B cell (primary cell): ENCODE measurements around the gene CD19. TPM values are rescaled to one million over a fixed set of nuclear protein-coding genes. Genes with fewer than 3 reads are reported as not detected.

Experiments
- ATAC-seq: fragments of 200-7000 bp; cut with Tn5 transposase; one replicate; pipeline ENCODE4 v1.10.0; 2021; ENCODE audit warnings: low read depth, mild to moderate bottlenecking, moderate number of reproducible peaks, moderate library complexity
- CTCF ChIA-PET: fragments of 350-600 bp; sonication (Branson Sonifier 250); formaldehyde crosslinking; loops from one replicate; lab custom pipeline; 2021; ENCODE audit warnings: antibody characterized with exemption, inconsistent platforms; lab: Charles Lee
- POLR2A ChIA-PET: fragments of 350-600 bp; sonication (Branson Sonifier 250); formaldehyde crosslinking; loops from one replicate; lab custom pipeline; 2021; ENCODE audit warnings: antibody characterized with exemption; lab: Charles Lee
- DNase-seq: peaks from one replicate; pipeline ENCODE4 v3.0.0; 2013
- H2AFZ ChIP-seq: 2 replicates; pipeline ENCODE4 v1.6.1; 2012; ENCODE audit warnings: mild to moderate bottlenecking, low read depth, low read length; ENCODE audit not compliant: insufficient read depth, poor library complexity, severe bottlenecking
- H3K27ac ChIP-seq, 2 donors: 1 replicate in 1 of 2; 2 replicates in 1 of 2; pipeline ENCODE4 v1.5.1; 2012 to 2013; ENCODE audit warnings: low read length in 2 of 2, mild to moderate bottlenecking in 2 of 2, moderate library complexity in 1 of 2
- H3K27me3 ChIP-seq, 4 experiments: fragments of 200-600 bp in 1 of 4; sonication (generic) in 1 of 4; replicated peaks in 1 of 4; 1 replicate in 2 of 4; 2 replicates in 2 of 4; pipeline versions ENCODE4 v1.6.1 to v1.7.0; 2013 to 2016; ENCODE audit warnings: low read length in 3 of 4, mild to moderate bottlenecking in 2 of 4, mixed read lengths in 1 of 4, moderate library complexity in 1 of 4; ENCODE audit not compliant: insufficient read depth in 4 of 4, control insufficient read depth in 3 of 4; ENCODE audit errors: control extremely low read depth in 1 of 4
- H3K36me3 ChIP-seq, 2 experiments: replicated peaks in 1 of 2; 1 replicate in 1 of 2; 2 replicates in 1 of 2; pipeline versions ENCODE4 v1.6.1 to v1.7.1; 2013; ENCODE audit warnings: low read length in 1 of 2; ENCODE audit not compliant: insufficient read depth in 2 of 2, control insufficient read depth in 1 of 2; ENCODE audit errors: control extremely low read depth in 1 of 2, extremely low read depth in 1 of 2
- H3K4me1 ChIP-seq, 2 donors: fragments of 200-600 bp in 1 of 2; sonication (generic) in 1 of 2; 1 replicate in 1 of 2; 2 replicates in 1 of 2; pipeline versions ENCODE4 v1.5.1 to v1.6.1; 2013 to 2017; ENCODE audit warnings: low read length in 2 of 2; ENCODE audit not compliant: control insufficient read depth in 2 of 2, insufficient read depth in 2 of 2
- H3K4me2 ChIP-seq: replicated peaks from 2 replicates; pipeline ENCODE3; 2012; ENCODE audit warnings: mild to moderate bottlenecking, low read depth, low read length; ENCODE audit not compliant: poor library complexity, severe bottlenecking
- H3K4me3 ChIP-seq, 5 experiments: fragments of 200-600 bp in 1 of 5; sonication (generic) in 1 of 5; 1 replicate in 3 of 5; 2 replicates in 2 of 5; pipeline versions ENCODE4 v1.5.1 to v1.7.0; 2011 to 2016; ENCODE audit warnings: low read length in 4 of 5, mild to moderate bottlenecking in 4 of 5, low read depth in 2 of 5, control low read depth in 1 of 5, moderate library complexity in 1 of 5; ENCODE audit not compliant: insufficient read depth in 1 of 5; ENCODE audit errors: control extremely low read depth in 1 of 5, extremely low read depth in 1 of 5
- H3K79me2 ChIP-seq: fragments of 200-600 bp; sonication (generic); one replicate; pipeline ENCODE4 v1.6.0; 2016; ENCODE audit warnings: low read length; ENCODE audit not compliant: control insufficient read depth, insufficient read depth
- H3K9ac ChIP-seq: fragments of 200-600 bp; sonication (generic); 2 replicates; pipeline ENCODE4 v1.6.1; 2017; ENCODE audit warnings: mild to moderate bottlenecking, low read length, moderate library complexity
- H3K9me3 ChIP-seq, 3 donors: one replicate each; pipeline versions ENCODE4 v1.6.1 to v1.7.1; 2013; ENCODE audit warnings: low read length in 2 of 3; ENCODE audit not compliant: control insufficient read depth in 2 of 3, insufficient read depth in 1 of 3; ENCODE audit errors: control extremely low read depth in 1 of 3
- H4K20me1 ChIP-seq: 2 replicates; pipeline ENCODE4 v1.6.0; 2012; ENCODE audit warnings: mild to moderate bottlenecking, low read length; ENCODE audit not compliant: insufficient read depth, control insufficient read depth, poor library complexity, severe bottlenecking
- H3K27ac Mint-ChIP-seq: one replicate; pipeline ENCODE4 v1.8.0; 2021; ENCODE audit warnings: mixed read lengths
- H3K27me3 Mint-ChIP-seq: one replicate; pipeline ENCODE4 v1.8.0; 2021; ENCODE audit warnings: mixed read lengths
- H3K4me1 Mint-ChIP-seq: one replicate; pipeline ENCODE4 v1.8.0; 2021; ENCODE audit warnings: mixed read lengths
- H3K4me3 Mint-ChIP-seq: one replicate; pipeline ENCODE4 v1.8.0; 2021; ENCODE audit warnings: mixed read lengths
- H3K9me3 Mint-ChIP-seq: one replicate; pipeline ENCODE4 v1.8.0; 2022; ENCODE audit warnings: mixed read lengths; ENCODE audit not compliant: insufficient read depth
- EZH2 ChIP-seq: IDR thresholded peaks from 2 replicates; pipeline ENCODE4 v1.6.1; 2012; ENCODE audit warnings: borderline replicate concordance, low read depth, mild to moderate bottlenecking, moderate library complexity, low read length; ENCODE audit not compliant: insufficient read depth, poor library complexity, severe bottlenecking
- WGBS: methylation state at CpG from one replicate; pipeline ENCODE4 v1.1.5; 2013; ENCODE audit warnings: missing lambda C conversion rate; ENCODE audit not compliant: insufficient coverage; 5-methylcytosine and 5-hydroxymethylcytosine counted together
- intact Hi-C: fragments of 100-400 bp; cut with micrococcal nuclease; formaldehyde crosslinking; loops from one replicate; pipeline ENCODE4 v1.10.0; 2022
- polyA plus RNA-seq: library from polyadenylated mRNA; depleted of rRNA; stranded (reverse); fragments of >200 nt; gene quantifications from 2 replicates; pipeline ENCODE4 v1.2.3, GENCODE V29; 2012
- total RNA-seq, 2 donors: library from RNA; stranded (reverse); fragments of 120-200 nt in 1 of 2; gene quantifications; 1 replicate in 1 of 2; 2 replicates in 1 of 2; pipeline versions ENCODE4 v1.2.3 to v1.2.4, GENCODE V29; 2013 to 2022
- TF ChIP-seq, protein P1 (sequence below): fragments of 200-600 bp; IDR thresholded peaks from one replicate; pipeline ENCODE4 v1.8.0; 2022; ENCODE audit warnings: antibody characterized with exemption, mild to moderate bottlenecking

The CD19 gene
- total and polyA plus RNA-seq, 2 donors (not counting 1 experiment from before 2014, with no cell fraction given) = 306 to 478 TPM

DNA sequence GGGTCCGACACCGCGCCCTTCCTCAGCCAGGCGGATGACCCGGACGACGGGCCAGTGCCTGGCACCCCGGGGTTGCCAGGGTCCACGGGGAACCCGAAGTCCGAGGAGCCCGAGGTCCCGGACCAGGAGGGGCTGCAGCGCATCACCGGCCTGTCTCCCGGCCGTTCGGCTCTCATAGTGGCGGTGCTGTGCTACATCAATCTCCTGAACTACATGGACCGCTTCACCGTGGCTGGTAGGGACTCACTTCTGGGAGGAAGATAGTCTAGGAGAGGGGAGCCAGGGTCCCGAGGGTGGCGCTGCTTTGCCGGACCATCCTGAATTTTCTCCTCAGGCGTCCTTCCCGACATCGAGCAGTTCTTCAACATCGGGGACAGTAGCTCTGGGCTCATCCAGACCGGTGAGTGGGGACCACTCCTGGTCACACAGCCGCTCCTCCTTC, 43.4 kb downstream of the CD19 start:
- H3K4me3 ChIP-seq = peak overlapping the region; percentile 49 to 95 (median 83)
- peak overlapping the region in 1 of 2 donors; percentile 90 for H3K27ac ChIP-seq
- whole genome bisulfite sequencing = 8% methylated on average over 29 of the region's 30 CpGs

More for the DNA sequence above, 43.4 kb downstream of the CD19 start:
- Histone ChIP-seq H3K4me1 (peaks cover 13 to 17% of the 10 kb centered on the region in 2 donors), H3K9ac (peak overlapping the region; percentile 93), H3K9me3 (no peaks in the 10 kb centered on the region), H4K20me1 (peaks cover 13% of the 10 kb centered on the region), H3K36me3 (peaks cover 0 to 26% of the 10 kb centered on the region in 2 experiments), H2AFZ (peak overlapping the region; percentile 96), H3K27me3 (no peaks in the 10 kb centered on the region), H3K79me2 (peaks cover 34% of the 10 kb centered on the region), H3K4me2 (peak overlapping the region; percentile 98)
- Mint-ChIP-seq H3K9me3 (no peaks in the 10 kb centered on the region), H3K4me1 (peaks cover 30% of the 10 kb centered on the region), H3K27me3 (no peaks in the 10 kb centered on the region), H3K4me3 (peak overlapping the region; percentile 96), H3K27ac (peak overlapping the region; percentile 95)
- CTCF ChIA-PET = interaction anchor here (3.0 kb wide), 1 partner anchor 30 kb away, joined by 13 read pairs; no protein-coding TSS in a partner anchor
- intact Hi-C loops = no loop called here
- TF ChIP-seq EZH2 = no peak
- TF ChIP-seq, protein P1, sequence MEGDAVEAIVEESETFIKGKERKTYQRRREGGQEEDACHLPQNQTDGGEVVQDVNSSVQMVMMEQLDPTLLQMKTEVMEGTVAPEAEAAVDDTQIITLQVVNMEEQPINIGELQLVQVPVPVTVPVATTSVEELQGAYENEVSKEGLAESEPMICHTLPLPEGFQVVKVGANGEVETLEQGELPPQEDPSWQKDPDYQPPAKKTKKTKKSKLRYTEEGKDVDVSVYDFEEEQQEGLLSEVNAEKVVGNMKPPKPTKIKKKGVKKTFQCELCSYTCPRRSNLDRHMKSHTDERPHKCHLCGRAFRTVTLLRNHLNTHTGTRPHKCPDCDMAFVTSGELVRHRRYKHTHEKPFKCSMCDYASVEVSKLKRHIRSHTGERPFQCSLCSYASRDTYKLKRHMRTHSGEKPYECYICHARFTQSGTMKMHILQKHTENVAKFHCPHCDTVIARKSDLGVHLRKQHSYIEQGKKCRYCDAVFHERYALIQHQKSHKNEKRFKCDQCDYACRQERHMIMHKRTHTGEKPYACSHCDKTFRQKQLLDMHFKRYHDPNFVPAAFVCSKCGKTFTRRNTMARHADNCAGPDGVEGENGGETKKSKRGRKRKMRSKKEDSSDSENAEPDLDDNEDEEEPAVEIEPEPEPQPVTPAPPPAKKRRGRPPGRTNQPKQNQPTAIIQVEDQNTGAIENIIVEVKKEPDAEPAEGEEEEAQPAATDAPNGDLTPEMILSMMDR = no peak
- ATAC-seq = no peak
- no peak for DNase-seq
- POLR2A ChIA-PET = interaction anchor here (0.6 kb wide), 2 partner anchors 100 to 151 kb away, joined by 3 read pairs; no protein-coding TSS in a partner anchor
